GM18907 (cell line): ENCODE results near the gene FITM2.

Source experiments
- ATAC-seq: cut with Tn5 transposase; IDR thresholded peaks from one replicate; pipeline ENCODE4 v1.9.1; 2021; ENCODE audit warnings: mild to moderate bottlenecking, moderate library complexity; ENCODE audit not compliant: unreplicated experiment

FITM2 gene

DNA sequence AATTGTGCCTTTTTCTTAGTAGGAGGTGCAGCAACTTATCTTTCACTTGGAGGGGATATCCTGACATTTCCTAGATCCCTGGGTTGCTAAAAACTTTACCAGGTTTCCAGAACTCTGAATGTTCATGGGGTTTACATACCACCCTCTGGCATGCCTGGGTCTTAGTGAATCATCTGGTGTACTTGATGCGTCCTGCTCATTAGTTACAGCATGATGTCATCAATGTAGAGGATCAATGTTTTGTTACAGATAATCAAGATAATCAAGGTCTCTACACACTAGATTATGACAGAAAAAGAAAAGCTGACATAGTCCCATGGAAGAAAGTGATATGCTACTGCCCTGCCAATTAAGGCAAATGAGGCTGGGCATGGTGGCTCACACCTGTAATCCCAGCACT, 27.0 kb downstream of the FITM2 start:
- no peak for ATAC-seq

DNA sequence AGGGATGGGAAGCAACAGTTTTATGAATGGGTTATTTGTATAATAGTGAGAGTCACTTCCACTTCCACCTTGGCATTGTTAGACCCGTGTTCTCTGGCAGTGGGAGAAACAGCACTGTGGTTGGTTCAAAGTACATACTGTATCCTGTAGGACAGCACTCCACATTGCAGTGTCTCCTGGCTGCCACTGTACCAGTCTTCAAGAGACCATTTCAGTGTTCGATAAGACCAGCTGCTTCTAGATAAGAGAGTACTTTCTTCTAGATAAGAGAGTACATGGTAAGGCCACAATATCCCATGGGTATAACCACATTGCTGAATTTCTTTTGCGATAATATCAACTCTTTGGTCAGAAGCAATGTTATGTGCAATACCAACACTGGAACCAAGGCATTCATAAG, 28.8 kb downstream of the FITM2 start:
- no peak for ATAC-seq

DNA sequence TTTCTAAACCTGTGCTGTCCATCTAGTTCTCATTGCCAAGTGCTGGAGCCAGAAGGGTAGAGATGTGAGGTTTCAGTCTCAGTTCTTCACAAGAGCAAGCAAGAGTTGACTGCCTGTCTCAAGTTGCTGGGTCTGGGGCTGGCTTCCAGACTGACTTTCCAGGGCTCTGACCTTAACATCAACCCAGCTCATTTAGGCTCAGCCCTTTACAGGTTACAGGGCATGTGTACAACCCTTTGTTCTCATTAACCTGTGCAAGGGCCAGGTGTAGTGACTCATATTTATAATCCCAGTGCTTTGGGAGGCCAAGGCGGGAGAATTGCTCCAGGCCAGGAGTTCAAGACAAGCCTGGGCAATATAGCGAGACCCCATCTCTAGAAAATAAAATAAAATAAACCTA, 30.6 kb downstream of the FITM2 start:
- no peak for ATAC-seq

DNA sequence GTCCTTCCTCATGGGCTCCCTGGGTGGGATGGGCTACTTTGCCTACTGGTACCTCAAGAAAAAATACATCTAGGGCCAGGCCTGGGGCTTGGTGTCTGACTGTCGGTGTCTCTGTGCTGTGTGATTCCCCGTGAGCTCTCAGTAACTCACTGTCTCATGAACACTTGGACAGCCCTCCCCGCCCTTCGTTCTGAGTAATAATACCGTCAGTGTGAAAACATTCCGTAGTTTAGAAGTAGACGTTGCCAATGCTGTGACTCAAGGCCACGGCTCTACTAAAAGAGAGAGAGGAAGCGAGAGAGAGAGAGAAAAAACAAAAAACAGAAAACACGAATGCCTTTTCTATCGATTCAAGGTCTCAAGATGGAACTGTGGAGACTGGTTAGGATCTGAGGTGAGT, 31.8 kb downstream of the FITM2 start:
- no peak for ATAC-seq

DNA sequence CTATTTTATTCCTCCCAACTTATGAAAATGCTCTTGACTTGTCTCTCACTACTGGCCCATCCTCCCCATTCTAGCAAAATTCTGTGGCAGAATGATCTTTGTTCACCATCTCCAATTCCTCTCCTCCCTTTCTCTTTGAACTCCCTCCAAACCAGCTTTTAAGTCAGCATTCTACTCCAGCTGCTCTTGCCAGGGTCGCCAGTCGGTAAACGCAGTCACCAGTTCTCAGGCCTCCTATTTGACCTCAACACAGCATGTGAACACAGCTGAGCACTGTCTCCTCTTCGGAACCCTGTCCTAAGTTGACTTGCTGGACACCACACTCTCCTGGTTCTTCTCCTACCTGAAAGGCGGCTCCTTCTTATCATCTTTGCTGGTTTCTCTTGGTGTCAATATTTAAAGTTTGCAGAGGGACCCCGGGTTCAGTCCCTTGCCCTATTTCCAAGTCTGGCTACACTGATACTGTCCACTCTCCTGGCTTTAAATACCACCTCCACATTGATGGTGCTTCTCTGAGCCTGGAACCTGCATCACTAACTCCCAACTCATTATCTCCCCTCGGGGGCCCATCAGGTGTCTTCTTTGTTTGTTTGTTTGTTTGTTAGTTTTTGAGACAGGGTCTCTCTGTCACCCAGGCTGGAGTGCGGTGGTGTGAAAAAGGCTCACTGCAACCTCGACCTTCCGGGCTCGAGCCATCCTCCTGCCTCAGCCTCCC, 36.5 kb downstream of the FITM2 start:
- no peak for ATAC-seq

DNA sequence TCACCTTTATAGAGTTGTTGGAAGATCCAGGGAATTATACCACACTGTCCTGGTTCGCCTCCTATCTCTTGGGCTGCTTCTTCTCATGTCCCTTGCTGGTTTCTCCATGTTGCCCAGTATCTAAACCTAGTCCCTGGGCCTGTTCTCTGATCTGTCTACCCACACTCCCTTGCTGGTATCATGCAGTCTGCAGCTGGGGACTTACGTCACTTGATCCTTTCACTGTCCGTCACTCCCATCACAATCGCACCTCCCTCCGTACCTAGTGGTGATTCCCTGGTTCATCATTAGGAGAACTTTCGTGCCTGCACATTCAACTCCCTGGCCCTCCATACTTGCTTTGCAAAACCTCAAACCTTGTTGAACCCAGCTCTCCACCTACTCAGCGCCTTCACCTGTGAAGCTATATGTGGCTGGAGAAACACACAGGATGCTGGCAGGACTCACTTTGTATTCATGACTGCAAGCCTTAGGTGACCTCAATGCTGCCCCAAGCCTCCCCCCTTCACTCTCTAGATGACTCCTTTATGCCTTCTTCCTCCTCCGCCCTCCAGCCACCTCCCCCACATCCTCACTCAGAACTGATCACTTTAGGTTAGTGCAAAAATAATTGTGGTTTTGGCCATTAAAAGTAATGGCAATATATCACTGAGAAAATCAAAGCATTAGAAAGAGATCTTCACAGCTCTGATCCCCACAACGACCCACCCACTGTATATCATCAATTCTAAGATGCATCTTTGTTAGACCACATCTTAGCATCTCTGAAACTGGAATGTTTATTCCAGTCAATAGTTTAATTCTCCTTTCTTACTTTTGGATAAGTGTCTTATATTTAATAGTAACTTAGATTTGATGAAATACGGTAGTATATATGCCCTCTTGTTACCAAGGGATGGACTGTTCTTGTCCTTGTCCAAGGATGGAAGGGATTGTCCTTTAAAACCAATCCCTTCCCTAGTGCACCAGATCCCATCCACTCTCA, 37.5 kb downstream of the FITM2 start:
- no peak for ATAC-seq

DNA sequence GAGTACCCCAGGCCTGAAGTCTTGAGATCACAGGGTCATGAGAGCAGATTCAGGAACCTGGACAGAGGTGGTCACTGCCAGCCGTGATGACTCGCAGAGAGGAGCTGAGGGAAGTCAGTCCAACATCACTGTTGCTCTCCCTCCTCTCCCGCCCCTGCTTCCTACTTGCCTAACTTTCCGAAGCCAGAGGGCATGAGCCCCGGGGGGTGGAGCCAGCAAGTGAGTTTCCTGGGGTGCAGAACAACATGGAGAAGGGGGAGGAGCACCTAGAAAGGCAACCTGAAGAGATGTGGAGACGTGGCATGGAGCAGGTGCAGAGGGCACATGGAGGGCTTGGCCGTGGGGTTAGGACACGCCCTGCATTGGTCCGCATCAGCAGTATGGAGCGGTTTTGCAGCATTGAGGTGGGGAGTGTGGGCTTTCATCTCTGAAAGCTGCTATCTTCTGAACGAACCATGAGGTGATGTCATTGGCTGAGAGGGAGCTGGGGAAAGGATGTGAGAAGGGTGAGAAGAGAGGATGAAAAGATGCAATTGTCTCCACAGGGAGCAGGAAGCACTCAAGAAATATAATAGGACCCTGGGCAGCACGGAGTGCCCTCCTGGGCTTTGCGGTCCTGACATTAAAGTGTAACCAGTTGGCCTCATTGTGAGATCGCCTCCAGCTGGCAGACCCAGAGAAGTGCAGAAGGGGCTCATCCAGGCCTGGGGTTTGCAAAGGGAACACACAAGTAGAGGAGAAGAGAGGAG, 38.9 kb downstream of the FITM2 start:
- ATAC-seq = no peak

DNA sequence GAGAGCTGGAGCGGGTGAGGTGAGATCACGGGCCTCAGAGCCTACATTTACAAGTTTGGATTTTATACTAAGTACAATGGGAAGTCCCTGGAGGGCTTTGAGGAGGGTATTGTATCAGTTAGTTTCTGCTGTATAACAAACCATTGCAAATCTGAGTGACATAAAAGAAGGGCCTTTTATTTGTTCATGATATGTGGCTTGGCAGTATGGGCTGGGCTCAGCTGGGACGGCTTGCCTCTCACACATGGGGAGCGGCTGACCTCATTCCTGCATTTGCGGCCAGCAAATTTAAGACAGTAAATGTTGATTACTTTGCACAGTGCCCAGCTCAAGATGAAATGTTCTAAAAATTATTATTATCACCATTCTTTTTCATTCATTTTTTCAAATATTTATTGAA, 42.2 kb downstream of the FITM2 start:
- ATAC-seq = no peak

DNA sequence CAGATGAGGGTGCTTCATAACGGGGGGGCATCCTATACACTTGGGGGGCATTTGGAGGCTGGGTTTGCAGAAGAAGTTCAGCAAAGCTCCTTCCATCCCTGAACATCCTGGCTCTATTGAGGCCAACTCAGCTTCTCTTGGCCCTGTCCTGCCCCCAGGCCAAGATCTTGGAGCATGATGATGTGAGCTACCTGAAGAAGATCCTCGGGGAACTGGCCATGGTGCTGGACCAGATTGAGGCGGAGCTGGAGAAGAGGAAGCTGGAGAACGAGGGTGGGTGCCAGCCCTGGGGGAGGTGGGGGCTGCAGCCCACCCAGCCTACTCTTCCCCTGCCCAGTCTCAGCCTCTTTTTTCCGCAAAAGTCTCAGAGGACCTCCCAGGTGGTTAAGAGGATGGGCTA, 46.7 kb downstream of the FITM2 start:
- ATAC-seq = no peak

DNA sequence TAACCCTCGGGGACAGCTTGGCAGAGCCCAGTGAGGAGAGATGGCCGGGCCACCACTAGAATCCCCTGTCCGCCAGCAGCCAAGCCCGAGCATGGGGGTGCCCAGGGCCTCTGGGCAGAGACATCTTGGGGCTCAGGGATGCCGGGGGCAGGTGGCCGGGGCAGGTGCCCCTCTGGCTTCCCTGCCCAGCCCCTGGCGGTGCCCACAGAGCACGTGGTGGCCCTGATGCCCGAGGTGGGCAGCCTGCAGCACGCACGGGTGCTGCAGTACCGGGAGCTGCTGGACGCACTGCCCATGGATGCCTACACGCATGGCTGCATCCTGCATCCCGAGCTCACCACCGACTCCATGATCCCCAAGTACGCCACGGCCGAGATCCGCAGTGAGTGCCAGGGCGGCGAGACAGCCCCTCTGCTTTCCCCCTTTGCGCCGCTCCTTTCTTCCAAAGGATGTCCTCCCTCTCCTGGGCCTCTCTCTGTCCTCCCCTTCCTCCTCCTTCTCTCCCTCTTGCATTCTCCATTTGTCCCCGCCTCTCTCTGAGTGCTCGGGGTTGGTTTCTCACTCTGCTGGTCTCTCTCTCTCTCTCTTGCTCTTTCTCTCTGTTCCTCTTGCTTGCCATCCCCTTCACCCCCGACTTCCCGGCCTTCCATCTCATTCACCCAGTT, 52.6 kb downstream of the FITM2 start:
- no peak for ATAC-seq

DNA sequence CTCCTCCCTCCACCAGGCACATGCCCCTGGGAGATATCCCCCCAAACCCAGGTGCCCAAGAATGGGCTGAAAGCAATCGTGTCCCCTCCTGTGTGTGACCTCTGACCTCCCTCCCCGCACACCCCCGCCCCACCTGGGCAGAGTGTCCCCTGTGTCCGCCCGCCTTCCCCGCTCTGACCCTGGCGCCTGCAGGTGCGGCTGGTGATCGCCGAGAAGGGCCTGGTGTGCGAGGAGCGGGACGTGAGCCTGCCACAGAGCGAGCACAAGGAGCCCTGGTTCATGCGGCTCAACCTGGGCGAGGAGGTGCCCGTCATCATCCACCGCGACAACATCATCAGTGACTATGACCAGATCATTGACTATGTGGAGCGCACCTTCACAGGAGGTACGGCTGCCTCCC, 54.0 kb downstream of the FITM2 start:
- no peak for ATAC-seq

DNA sequence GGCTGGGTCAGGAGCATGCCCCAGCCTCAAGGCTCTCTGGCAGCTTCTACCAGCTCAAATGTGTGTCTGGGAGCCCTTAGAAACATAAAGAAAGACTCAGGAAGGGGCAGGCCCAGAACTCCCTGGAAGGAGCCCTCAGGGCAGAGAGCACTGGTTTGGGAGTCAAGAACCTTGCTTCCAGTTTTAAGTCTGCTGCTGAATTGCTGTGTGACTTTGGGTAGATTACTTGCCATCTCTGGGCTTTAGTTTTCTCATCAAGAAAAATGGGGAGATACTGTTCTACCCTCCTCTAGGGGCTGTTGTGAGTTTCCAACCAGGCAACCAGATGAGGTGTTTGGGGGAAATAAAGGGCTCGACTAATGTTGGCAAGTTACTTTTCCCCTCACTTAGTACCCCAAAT, 55.1 kb downstream of the FITM2 start:
- no peak for ATAC-seq

DNA sequence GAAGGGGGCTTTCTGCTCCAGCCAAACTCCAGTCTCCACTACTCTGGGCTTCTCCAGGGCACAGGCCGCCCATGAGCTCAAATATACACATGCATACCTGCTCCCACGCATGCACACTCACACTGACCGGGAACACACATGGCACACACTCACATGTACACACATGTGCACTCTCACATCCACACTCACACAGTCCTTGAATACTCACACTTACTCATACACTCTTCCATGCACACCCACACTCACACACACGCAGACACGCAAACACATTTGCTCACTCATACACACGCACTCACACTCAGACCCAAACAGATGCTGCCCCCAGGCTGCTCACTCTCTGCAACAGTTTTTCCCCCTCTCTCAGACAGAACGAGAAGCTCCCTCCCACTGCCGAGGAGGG, 56.9 kb downstream of the FITM2 start:
- no peak for ATAC-seq

DNA sequence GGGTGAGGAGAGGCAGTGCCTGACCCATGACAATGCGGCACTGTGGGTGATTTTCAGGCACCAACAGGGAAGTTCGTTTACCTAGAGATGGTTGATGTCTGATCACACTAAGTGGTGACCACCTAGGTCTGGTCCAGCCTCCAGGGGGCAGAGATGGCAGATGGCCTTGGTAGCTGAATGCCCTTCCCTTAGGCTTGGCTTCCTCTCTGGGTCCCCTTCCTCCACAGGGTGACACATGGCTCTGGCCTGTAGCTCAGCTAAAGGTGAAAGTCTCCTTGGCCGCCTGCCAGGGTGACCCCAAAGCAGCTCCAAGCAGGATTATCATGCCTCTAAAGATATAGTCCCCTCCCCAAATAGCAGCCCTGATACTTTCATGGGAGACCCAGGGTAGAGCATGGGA, 57.5 kb downstream of the FITM2 start:
- no peak for ATAC-seq
